ENCODE results near the gene ABTB2.

DNA sequence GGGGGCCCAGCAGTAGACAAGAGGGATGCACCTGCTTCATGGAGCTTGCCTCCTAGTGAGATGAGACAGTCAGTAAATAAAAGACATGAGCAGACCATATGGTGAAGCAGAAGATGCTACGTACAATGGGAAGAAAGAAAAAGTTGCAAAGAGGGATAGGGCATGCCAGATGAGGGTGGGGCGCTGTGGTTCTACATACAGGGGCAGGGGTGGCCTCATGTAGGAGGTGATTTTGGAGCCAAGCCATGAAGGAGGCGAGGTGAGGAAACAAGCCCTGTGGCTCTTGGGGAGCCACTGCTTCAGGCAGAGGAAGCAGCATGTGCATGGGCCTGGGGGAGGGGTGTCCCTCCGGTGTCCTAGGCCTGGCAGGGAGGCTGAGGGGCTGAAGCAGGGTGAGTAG lies 237.2 kb downstream of the ABTB2 start:
- TF ChIP-seq, protein P1, sequence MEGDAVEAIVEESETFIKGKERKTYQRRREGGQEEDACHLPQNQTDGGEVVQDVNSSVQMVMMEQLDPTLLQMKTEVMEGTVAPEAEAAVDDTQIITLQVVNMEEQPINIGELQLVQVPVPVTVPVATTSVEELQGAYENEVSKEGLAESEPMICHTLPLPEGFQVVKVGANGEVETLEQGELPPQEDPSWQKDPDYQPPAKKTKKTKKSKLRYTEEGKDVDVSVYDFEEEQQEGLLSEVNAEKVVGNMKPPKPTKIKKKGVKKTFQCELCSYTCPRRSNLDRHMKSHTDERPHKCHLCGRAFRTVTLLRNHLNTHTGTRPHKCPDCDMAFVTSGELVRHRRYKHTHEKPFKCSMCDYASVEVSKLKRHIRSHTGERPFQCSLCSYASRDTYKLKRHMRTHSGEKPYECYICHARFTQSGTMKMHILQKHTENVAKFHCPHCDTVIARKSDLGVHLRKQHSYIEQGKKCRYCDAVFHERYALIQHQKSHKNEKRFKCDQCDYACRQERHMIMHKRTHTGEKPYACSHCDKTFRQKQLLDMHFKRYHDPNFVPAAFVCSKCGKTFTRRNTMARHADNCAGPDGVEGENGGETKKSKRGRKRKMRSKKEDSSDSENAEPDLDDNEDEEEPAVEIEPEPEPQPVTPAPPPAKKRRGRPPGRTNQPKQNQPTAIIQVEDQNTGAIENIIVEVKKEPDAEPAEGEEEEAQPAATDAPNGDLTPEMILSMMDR (IDR thresholded peaks at IDR 0.05; ENCODE audit: poor library complexity), result no peak
- TF ChIP-seq EZH2phosphoT487 (IDR thresholded peaks at IDR 0.05; ENCODE audit: low read depth, severe bottlenecking, unreplicated experiment) (no peak), EZH2 (IDR thresholded peaks at IDR 0.05; ENCODE audit: borderline replicate concordance) (no peak)
